C4-2B (cell line): ENCODE data around the gene MTA2.

Experiments used
- ZFX ChIP-seq: fragments of 450-650 bp; IDR thresholded peaks from 2 replicates; pipeline ENCODE4 v1.6.1; 2017
- TF ChIP-seq, protein P1 (sequence below): fragments of 450-650 bp; conservative IDR thresholded peaks from 2 replicates; pipeline ENCODE4 v1.5.1; 2017; ENCODE audit warnings: mild to moderate bottlenecking

DNA sequence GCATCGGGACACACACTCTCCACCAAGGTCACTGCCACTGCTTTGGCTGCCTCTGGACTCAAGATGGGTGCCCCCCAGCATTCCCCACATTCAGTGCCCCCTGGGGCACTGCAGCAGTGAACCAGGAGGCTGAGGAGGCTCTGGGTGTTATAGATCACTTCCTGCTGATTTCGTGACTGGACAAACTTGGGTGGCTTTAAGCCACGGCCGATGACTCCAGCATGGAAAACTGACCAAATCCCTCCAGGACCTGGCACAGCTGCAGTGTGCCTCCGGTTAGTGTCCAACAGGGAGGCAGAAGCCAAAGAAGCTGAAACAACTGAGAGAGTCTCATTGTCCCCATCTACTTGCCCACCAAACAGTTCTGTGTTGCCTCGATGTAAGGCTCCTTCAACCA lies 45.9 kb upstream of the MTA2 start:
- TF ChIP-seq, protein P1, sequence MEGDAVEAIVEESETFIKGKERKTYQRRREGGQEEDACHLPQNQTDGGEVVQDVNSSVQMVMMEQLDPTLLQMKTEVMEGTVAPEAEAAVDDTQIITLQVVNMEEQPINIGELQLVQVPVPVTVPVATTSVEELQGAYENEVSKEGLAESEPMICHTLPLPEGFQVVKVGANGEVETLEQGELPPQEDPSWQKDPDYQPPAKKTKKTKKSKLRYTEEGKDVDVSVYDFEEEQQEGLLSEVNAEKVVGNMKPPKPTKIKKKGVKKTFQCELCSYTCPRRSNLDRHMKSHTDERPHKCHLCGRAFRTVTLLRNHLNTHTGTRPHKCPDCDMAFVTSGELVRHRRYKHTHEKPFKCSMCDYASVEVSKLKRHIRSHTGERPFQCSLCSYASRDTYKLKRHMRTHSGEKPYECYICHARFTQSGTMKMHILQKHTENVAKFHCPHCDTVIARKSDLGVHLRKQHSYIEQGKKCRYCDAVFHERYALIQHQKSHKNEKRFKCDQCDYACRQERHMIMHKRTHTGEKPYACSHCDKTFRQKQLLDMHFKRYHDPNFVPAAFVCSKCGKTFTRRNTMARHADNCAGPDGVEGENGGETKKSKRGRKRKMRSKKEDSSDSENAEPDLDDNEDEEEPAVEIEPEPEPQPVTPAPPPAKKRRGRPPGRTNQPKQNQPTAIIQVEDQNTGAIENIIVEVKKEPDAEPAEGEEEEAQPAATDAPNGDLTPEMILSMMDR, result no peak
- no peak for TF ChIP-seq ZFX
